H1 (cell line): ENCODE data around the gene UQCC3. TPM values are rescaled to one million over a fixed set of nuclear protein-coding genes. Genes with fewer than 3 reads are reported as not detected.

Experiments used
- CTCF ChIA-PET: fragments of 300-600 bp; sonication (Branson Sonifier 250); formaldehyde crosslinking; loops from one replicate; lab custom pipeline; 2021; ENCODE audit not compliant: partially characterized antibody; lab: Charles Lee
- POLR2A ChIA-PET: fragments of 300-600 bp; sonication (Branson Sonifier 250); formaldehyde crosslinking; loops from one replicate; lab custom pipeline; 2021; ENCODE audit warnings: inconsistent platforms; ENCODE audit not compliant: partially characterized antibody; lab: Charles Lee
- DNase-seq, 2 experiments: peaks; one replicate each; pipeline versions ENCODE4 v3.0.0 to v3.0.0-alpha.2; 2010 to 2022; ENCODE audit warnings: low spot score in 2 of 2, low read depth in 1 of 2, mixed read lengths in 1 of 2
- FAIRE-seq: peaks from 2 replicates; lab custom pipeline; 2011; peaks lifted over from hg19 to GRCh38; lab: Jason Lieb, UNC
- H2AFZ ChIP-seq: 2 replicates; pipeline ENCODE4 v1.8.1; 2012; ENCODE audit warnings: low read length, inconsistent platforms
- H2AK5ac ChIP-seq: 2 replicates; pipeline ENCODE4 v1.6.1; 2013; ENCODE audit warnings: low read depth, low read length
- H2BK120ac ChIP-seq: replicated peaks from 2 replicates; pipeline ENCODE3; 2013; ENCODE audit warnings: low read depth, low read length, inconsistent platforms
- H2BK12ac ChIP-seq: 2 replicates; pipeline ENCODE4 v1.6.1; 2013; ENCODE audit warnings: low read depth, low read length
- H2BK15ac ChIP-seq: 2 replicates; pipeline ENCODE4 v1.6.1; 2013; ENCODE audit warnings: low read length
- H2BK20ac ChIP-seq: 2 replicates; pipeline ENCODE4 v1.6.1; 2013; ENCODE audit warnings: low read length
- H2BK5ac ChIP-seq: 2 replicates; pipeline ENCODE4 v1.6.1; 2013; ENCODE audit warnings: low read depth, low read length
- H3K14ac ChIP-seq: 2 replicates; pipeline ENCODE4 v1.6.1; 2013; ENCODE audit warnings: inconsistent platforms; ENCODE audit not compliant: insufficient read length
- H3K18ac ChIP-seq: 2 replicates; pipeline ENCODE4 v1.6.1; 2013; ENCODE audit warnings: low read length; ENCODE audit errors: extremely low read depth
- H3K23ac ChIP-seq: 2 replicates; pipeline ENCODE4 v1.6.1; 2013; ENCODE audit warnings: inconsistent platforms; ENCODE audit not compliant: insufficient read length
- H3K23me2 ChIP-seq: 2 replicates; pipeline ENCODE4 v1.6.1; 2013; ENCODE audit warnings: low read depth, low read length
- H3K27ac ChIP-seq: 2 replicates; pipeline ENCODE4 v1.6.1; 2011; ENCODE audit warnings: low read depth, low read length, inconsistent platforms
- H3K27me3 ChIP-seq, 4 experiments: replicated peaks in 1 of 4; 1 replicate in 1 of 4; 2 replicates in 3 of 4; pipeline versions ENCODE4 v1.6.1 to v1.8.1; 2011 to 2013; ENCODE audit warnings: low read length in 3 of 4, mild to moderate bottlenecking in 3 of 4, inconsistent platforms in 2 of 4, mixed read lengths in 2 of 4, moderate library complexity in 1 of 4; ENCODE audit not compliant: control insufficient read depth in 3 of 4, insufficient read depth in 3 of 4; ENCODE audit errors: extremely low read depth in 1 of 4
- H3K36me3 ChIP-seq, 4 experiments: 2 replicates each; pipeline versions ENCODE4 v1.6.1 to v1.8.1; 2011 to 2013; ENCODE audit warnings: mild to moderate bottlenecking in 4 of 4, low read length in 3 of 4, moderate library complexity in 2 of 4, control low read depth in 1 of 4, inconsistent platforms in 1 of 4; ENCODE audit not compliant: insufficient read depth in 4 of 4, control insufficient read depth in 2 of 4
- H3K4ac ChIP-seq: replicated peaks from 2 replicates; pipeline ENCODE3; 2013; ENCODE audit warnings: low read length, low read depth, mixed read lengths, inconsistent platforms; ENCODE audit not compliant: insufficient read length
- H3K4me1 ChIP-seq, 4 experiments: replicated peaks in 1 of 4; 1 replicate in 1 of 4; 2 replicates in 3 of 4; pipeline versions ENCODE4 v1.6.1 to v1.8.1; 2011 to 2013; ENCODE audit warnings: low read length in 3 of 4, inconsistent platforms in 2 of 4, mixed read lengths in 1 of 4; ENCODE audit not compliant: insufficient read depth in 4 of 4, control insufficient read depth in 3 of 4
- H3K4me2 ChIP-seq, 2 experiments: 2 replicates each; pipeline versions ENCODE4 v1.6.1 to v1.8.1; 2011 to 2013; ENCODE audit warnings: low read depth in 2 of 2, low read length in 2 of 2, control low read depth in 1 of 2, inconsistent platforms in 1 of 2, mild to moderate bottlenecking in 1 of 2; ENCODE audit not compliant: insufficient read depth in 1 of 2
- H3K4me3 ChIP-seq, 4 experiments: fragments of 200-600, 300-600 bp in 1 of 4; sonication (generic), shearing (Covaris generic), sonication (Bioruptor Twin) in 1 of 4; 2 replicates each; pipeline versions ENCODE4 v1.5.1 to v1.8.1; 2011 to 2016; ENCODE audit warnings: low read length in 4 of 4, low read depth in 3 of 4, control low read depth in 2 of 4, inconsistent platforms in 2 of 4, mild to moderate bottlenecking in 2 of 4, mixed read lengths in 1 of 4, moderate library complexity in 1 of 4; ENCODE audit not compliant: insufficient read depth in 2 of 4; ENCODE audit errors: extremely low read depth in 1 of 4
- H3K56ac ChIP-seq: replicated peaks from 2 replicates; pipeline ENCODE3; 2013; ENCODE audit warnings: low read depth, mild to moderate bottlenecking, mixed read lengths, low read length, inconsistent platforms; ENCODE audit not compliant: insufficient read length
- H3K79me1 ChIP-seq: 2 replicates; pipeline ENCODE4 v1.6.1; 2013; ENCODE audit warnings: low read depth, low read length, control low read depth
- H3K79me2 ChIP-seq, 2 experiments: 2 replicates each; pipeline versions ENCODE4 v1.6.1 to v1.8.1; 2012 to 2013; ENCODE audit warnings: low read length in 2 of 2, mild to moderate bottlenecking in 2 of 2, inconsistent platforms in 1 of 2; ENCODE audit not compliant: insufficient read depth in 2 of 2, control insufficient read depth in 1 of 2
- H3K9ac ChIP-seq, 4 experiments: replicated peaks in 1 of 4; 1 replicate in 1 of 4; 2 replicates in 3 of 4; pipeline versions ENCODE4 v1.6.1 to v1.8.1; 2011 to 2013; ENCODE audit warnings: low read depth in 3 of 4, low read length in 3 of 4, control low read depth in 2 of 4, mild to moderate bottlenecking in 2 of 4, moderate library complexity in 2 of 4, inconsistent platforms in 1 of 4; ENCODE audit errors: extremely low read depth in 1 of 4
- H3K9me3 ChIP-seq, 2 experiments: 2 replicates each; pipeline versions ENCODE4 v1.6.1 to v1.8.1; 2012 to 2013; ENCODE audit warnings: mild to moderate bottlenecking in 2 of 2, moderate library complexity in 2 of 2, control low read depth in 1 of 2, inconsistent platforms in 1 of 2, low read depth in 1 of 2, low read length in 1 of 2, mixed read lengths in 1 of 2; ENCODE audit not compliant: insufficient read depth in 2 of 2
- H4K20me1 ChIP-seq, 2 experiments: replicated peaks in 1 of 2; 2 replicates each; pipeline versions ENCODE3 to v1.8.1; 2011 to 2013; ENCODE audit warnings: inconsistent platforms in 2 of 2, low read length in 2 of 2, mild to moderate bottlenecking in 1 of 2; ENCODE audit not compliant: insufficient read depth in 2 of 2, control insufficient read depth in 1 of 2
- H4K5ac ChIP-seq: 2 replicates; pipeline ENCODE4 v1.6.1; 2013; ENCODE audit warnings: low read length, low read depth, mixed read lengths, inconsistent platforms; ENCODE audit not compliant: insufficient read length
- H4K8ac ChIP-seq: 2 replicates; pipeline ENCODE4 v1.8.0; 2013; ENCODE audit warnings: mild to moderate bottlenecking, moderate library complexity, low read length, inconsistent platforms; ENCODE audit not compliant: insufficient read depth; ENCODE audit errors: extremely low read depth
- H4K91ac ChIP-seq: replicated peaks from 2 replicates; pipeline ENCODE3; 2013; ENCODE audit warnings: low read length, mixed read lengths, inconsistent platforms; ENCODE audit not compliant: insufficient read length
- CEBPB ChIP-seq: IDR thresholded peaks from 2 replicates; pipeline ENCODE4 v1.6.1; 2012; ENCODE audit warnings: low read depth, low read length
- CREB1 ChIP-seq: IDR thresholded peaks from 2 replicates; pipeline ENCODE4 v1.6.1; 2012; ENCODE audit warnings: inconsistent platforms
- EP300 ChIP-seq, 2 experiments: IDR thresholded peaks; 1 replicate in 1 of 2; 2 replicates in 1 of 2; pipeline ENCODE4 v1.6.1; 2011 to 2012; ENCODE audit warnings: low read depth in 2 of 2, low read length in 2 of 2, mild to moderate bottlenecking in 2 of 2, borderline replicate concordance in 1 of 2, inconsistent platforms in 1 of 2, moderate library complexity in 1 of 2
- EZH2 ChIP-seq: fragments of 200-600 bp; sonication (generic); IDR thresholded peaks from 2 replicates; pipeline ENCODE4 v1.7.1; 2012; ENCODE audit warnings: low read depth, mild to moderate bottlenecking, moderate library complexity, low read length, inconsistent platforms; ENCODE audit not compliant: severe bottlenecking
- JUN ChIP-seq: IDR thresholded peaks from 2 replicates; pipeline ENCODE4 v1.6.1; 2011; ENCODE audit warnings: low read depth, mild to moderate bottlenecking, improper control_type of control experiment, low read length
- NANOG ChIP-seq: IDR thresholded peaks from 2 replicates; pipeline ENCODE4 v1.6.1; 2011; ENCODE audit warnings: low read length, low read depth, mild to moderate bottlenecking, inconsistent platforms; ENCODE audit not compliant: insufficient read depth, poor library complexity, severe bottlenecking
- WGBS, 2 experiments: shearing (Covaris generic) in 1 of 2; methylation state at CpG; one replicate each; pipeline versions ENCODE4 v1.1.6 to v1.1.7; 2013 to 2015; ENCODE audit warnings: low lambda C conversion rate in 2 of 2, mixed read lengths in 2 of 2, inconsistent platforms in 1 of 2, low coverage in 1 of 2, missing lambda C conversion rate in 1 of 2; ENCODE audit not compliant: insufficient replicate concordance in 2 of 2, insufficient coverage in 1 of 2, insufficient read length in 1 of 2; ENCODE audit errors: extremely low coverage in 1 of 2, missing lambda C conversion rate in 1 of 2; 5-methylcytosine and 5-hydroxymethylcytosine counted together
- polyA plus RNA-seq, 7 experiments: library from polyadenylated mRNA; depleted of rRNA in 3 of 7; stranded (reverse) in 5 of 7; unstranded in 2 of 7; fragments of >200 nt in 5 of 7; fragments of 200-250 nt in 2 of 7; gene quantifications; 1 replicate in 5 of 7; 2 replicates in 1 of 7; 4 replicates in 1 of 7; pipeline versions ENCODE4 v1.2.1 to v1.2.3, GENCODE V29; 2011 to 2013; ENCODE audit warnings: missing spikeins in 2 of 7, mixed read lengths in 2 of 7
- total RNA-seq: library from RNA; stranded (reverse); fragmentation: NEBNext Ultra II Directional; extraction: Animal tissue kit (Norgen Biotek cat#: 25700); gene quantifications from 2 replicates; pipeline ENCODE4 v1.2.1, GENCODE V29; 2021

UQCC3 gene
- total and polyA plus RNA-seq, 2 of the 8 experiments (the other 6 are each of a cell fraction or from before 2014, with no cell fraction given), result 14.2 to 15.7 TPM

GRCh38 chr11:62702246-62702645 is 30.8 kb downstream of the UQCC3 start:
- H3K27me3 ChIP-seq, result no peaks in the 10 kb centered on the region
- H3K18ac ChIP-seq, result no peak overlapping the region
- peaks cover 0 to 11% (median 5%) of the 10 kb centered on the region in 4 experiments; a peak in 5 of 7 replicates for H3K4me1 ChIP-seq
- no peak overlapping the region for H2BK15ac ChIP-seq
- H2BK12ac ChIP-seq, result no peak overlapping the region
- WGBS, 2 experiments, result 88% methylated on average over 11 of the region's 11 CpGs; no CpG with 5 or more reads in 1 of the 2 experiments
- H3K36me3 ChIP-seq, result peaks cover 0 to 11% (median 6%) of the 10 kb centered on the region in 4 experiments; a peak in 5 of 8 replicates
- no peak overlapping the region; the same call in 1 of the 2 replicates for H4K8ac ChIP-seq
- CTCF ChIA-PET, result interaction anchor here (1.0 to 6.1 kb wide), 5 partner anchors 12 to 77 kb away, joined by 3 to 35 read pairs (median 4); partner anchors contain the start of gene LRRN4CL
- H3K4me3 ChIP-seq, result no peak overlapping the region
- H3K27ac ChIP-seq, result no peak overlapping the region
- no peak overlapping the region for H4K91ac ChIP-seq
- H4K20me1 ChIP-seq, result no peaks in the 10 kb centered on the region
- H2BK5ac ChIP-seq, result no peak overlapping the region
- no peak overlapping the region for H3K4me2 ChIP-seq
- H2BK20ac ChIP-seq, result no peak overlapping the region
- H3K79me2 ChIP-seq, result peaks cover 0 to 7% of the 10 kb centered on the region in 2 experiments; a peak in 1 of 4 replicates
- peaks cover 14% of the 10 kb centered on the region for H3K23me2 ChIP-seq
- no peak overlapping the region for H3K4ac ChIP-seq
- no peak overlapping the region for H3K9ac ChIP-seq
- H2AK5ac ChIP-seq, result no peak overlapping the region
- H3K56ac ChIP-seq, result no peak overlapping the region
- FAIRE-seq (no peak), DNase-seq (no peak)
- TF ChIP-seq JUN (no peak), NANOG (no peak), EZH2 (no peak), CEBPB (no peak), EP300 (IDR thresholded peaks at IDR 0.05; ENCODE audit: borderline replicate concordance in 1 of 2, low read depth in 2 of 2, low read length in 2 of 2) (no peak), CREB1 (no peak)
- H2AFZ ChIP-seq, result no peak overlapping the region
- no peaks in the 10 kb centered on the region; the same call in 1 of the 2 replicates for H3K79me1 ChIP-seq
- no peak overlapping the region for H4K5ac ChIP-seq
- no peak overlapping the region for H3K23ac ChIP-seq
- POLR2A ChIA-PET, result interaction anchor here (0.7 to 61.4 kb wide), 5 partner anchors 9 to 110 kb away, joined by 3 to 2041 read pairs (median 3); partner anchors contain the start of genes C11orf98, CSKMT, GANAB and INTS5
- no peak overlapping the region for H3K14ac ChIP-seq
- no peak overlapping the region for H2BK120ac ChIP-seq
- no peaks in the 10 kb centered on the region for H3K9me3 ChIP-seq
